Natural killer cell (primary cell): ENCODE measurements around the gene KREMEN1. TPM values are rescaled to one million over a fixed set of nuclear protein-coding genes. Genes with fewer than 3 reads are reported as not detected.

Experiments
- ATAC-seq, 3 donors: fragments of 150-1000 bp in 2 of 3; fragments of 200-7000 bp in 1 of 3; cut with Tn5 transposase; 1 replicate in 1 of 3; 2 replicates in 2 of 3; pipeline ENCODE4 v1.10.0; 2021; ENCODE audit warnings: mild to moderate bottlenecking in 2 of 3, moderate library complexity in 2 of 3
- DNase-seq, 2 donors: peaks; one replicate each; pipeline versions ENCODE4 v3.0.0 to v3.0.0-alpha.2; 2013 to 2021; ENCODE audit warnings: mixed read lengths in 1 of 2
- H3K27ac ChIP-seq: one replicate; pipeline ENCODE4 v1.5.1; 2013; ENCODE audit warnings: mild to moderate bottlenecking, low read length
- H3K27me3 ChIP-seq: one replicate; pipeline ENCODE4 v1.6.1; 2013; ENCODE audit warnings: low read length; ENCODE audit not compliant: control insufficient read depth, insufficient read depth
- H3K36me3 ChIP-seq: one replicate; pipeline ENCODE4 v1.6.1; 2013; ENCODE audit warnings: low read length; ENCODE audit not compliant: control insufficient read depth, insufficient read depth
- H3K4me1 ChIP-seq: one replicate; pipeline ENCODE4 v1.6.1; 2013; ENCODE audit warnings: low read length; ENCODE audit not compliant: control insufficient read depth, insufficient read depth
- H3K4me3 ChIP-seq: one replicate; pipeline ENCODE4 v1.5.1; 2013; ENCODE audit warnings: low read length
- H3K9me3 ChIP-seq: one replicate; pipeline ENCODE4 v1.6.1; 2013; ENCODE audit warnings: low read length; ENCODE audit not compliant: control insufficient read depth, insufficient read depth
- H3K27ac Mint-ChIP-seq, 2 donors: one replicate each; pipeline ENCODE4 v1.8.0; 2022; ENCODE audit warnings: mild to moderate bottlenecking in 2 of 2, mixed read lengths in 2 of 2, moderate library complexity in 1 of 2
- H3K27me3 Mint-ChIP-seq, 2 donors: one replicate each; pipeline ENCODE4 v1.8.0; 2022; ENCODE audit warnings: low read depth in 2 of 2, mixed read lengths in 2 of 2
- H3K36me3 Mint-ChIP-seq: one replicate; pipeline ENCODE4 v1.8.0; 2022; ENCODE audit warnings: mixed read lengths
- H3K4me1 Mint-ChIP-seq, 2 donors: one replicate each; pipeline ENCODE4 v1.8.0; 2022; ENCODE audit warnings: mixed read lengths in 2 of 2
- H3K4me3 Mint-ChIP-seq: one replicate; pipeline ENCODE4 v1.8.0; 2022; ENCODE audit warnings: mild to moderate bottlenecking, moderate library complexity, mixed read lengths
- H3K9me3 Mint-ChIP-seq, 2 donors: one replicate each; pipeline ENCODE4 v1.8.0; 2022; ENCODE audit warnings: mixed read lengths in 2 of 2
- CTCF ChIP-seq: fragments of 200-600 bp; IDR thresholded peaks from one replicate; pipeline ENCODE4 v1.8.0; 2022; ENCODE audit warnings: antibody characterized with exemption
- WGBS: methylation state at CpG from one replicate; pipeline ENCODE4 v1.1.7; 2013; ENCODE audit warnings: missing lambda C conversion rate; ENCODE audit not compliant: insufficient coverage; 5-methylcytosine and 5-hydroxymethylcytosine counted together
- intact Hi-C: fragments of 100-400 bp; cut with micrococcal nuclease; formaldehyde crosslinking; loops from one replicate; pipeline ENCODE4 v1.14.2; 2022
- total RNA-seq, 4 donors: library from RNA; stranded (reverse); fragments of 120-200 nt in 1 of 4; gene quantifications; one replicate each; pipeline versions ENCODE4 v1.2.3 to v1.2.4, GENCODE V29; 2013 to 2022

Gene KREMEN1
- total RNA-seq, 3 donors from 2014 or later (not counting 1 experiment from before 2014, with no cell fraction given) = 0.23 TPM; not detected in 2

- H3K27ac ChIP-seq = no peak overlapping the region
- DNase-seq (no peak), ATAC-seq (no peak)
- Mint-ChIP-seq H3K27me3 (peaks cover 2 to 6% of the 10 kb centered on the region in 2 donors), H3K4me3 (no peak overlapping the region), H3K36me3 (no peaks in the 10 kb centered on the region), H3K4me1 (no peaks in the 10 kb centered on the region), H3K9me3 (no peaks in the 10 kb centered on the region), H3K27ac (no peak overlapping the region)
- no peaks in the 10 kb centered on the region for H3K27me3 ChIP-seq
- 88% methylated on average over 14 of the region's 14 CpGs for WGBS
- intact Hi-C loops = no loop called here
- H3K4me1 ChIP-seq = no peaks in the 10 kb centered on the region
- no peak for TF ChIP-seq CTCF
- H3K36me3 ChIP-seq = no peaks in the 10 kb centered on the region
- H3K9me3 ChIP-seq = no peaks in the 10 kb centered on the region
- H3K4me3 ChIP-seq = no peak overlapping the region
Measured at GRCh38 chr22:29144786-29145160, 71.9 kb downstream of the KREMEN1 start.

- no peak overlapping the region for H3K4me3 ChIP-seq
- WGBS = 75% methylated on average over 27 of the region's 27 CpGs
- DNase-seq = no peak
- no peak for ATAC-seq
- H3K36me3 ChIP-seq = no peaks in the 10 kb centered on the region
- H3K4me1 Mint-ChIP-seq = no peaks in the 10 kb centered on the region
- no peaks in the 10 kb centered on the region for H3K27me3 ChIP-seq
- no peak overlapping the region for H3K27ac ChIP-seq
- no peak for TF ChIP-seq CTCF
- no peaks in the 10 kb centered on the region for H3K9me3 ChIP-seq
- no peaks in the 10 kb centered on the region for H3K36me3 Mint-ChIP-seq
- H3K4me3 Mint-ChIP-seq = no peak overlapping the region
- intact Hi-C loops = no loop called here
- no peak overlapping the region for H3K27ac Mint-ChIP-seq
- H3K27me3 Mint-ChIP-seq = peaks cover 2 to 6% of the 10 kb centered on the region in 2 donors
- no peaks in the 10 kb centered on the region for H3K9me3 Mint-ChIP-seq
- H3K4me1 ChIP-seq = no peaks in the 10 kb centered on the region
Measured at GRCh38 chr22:29145321-29146072, 72.7 kb downstream of the KREMEN1 start.

GRCh38 chr22:29146091-29146560 is 73.3 kb downstream of the KREMEN1 start:
- intact Hi-C loops = no loop called here
- H3K36me3 ChIP-seq = no peaks in the 10 kb centered on the region
- H3K9me3 ChIP-seq = no peaks in the 10 kb centered on the region
- no peaks in the 10 kb centered on the region for H3K27me3 ChIP-seq
- Mint-ChIP-seq H3K36me3 (no peaks in the 10 kb centered on the region), H3K9me3 (no peaks in the 10 kb centered on the region), H3K4me3 (no peak overlapping the region), H3K27ac (no peak overlapping the region), H3K27me3 (peaks cover 2 to 6% of the 10 kb centered on the region in 2 donors), H3K4me1 (no peaks in the 10 kb centered on the region)
- no peak overlapping the region for H3K27ac ChIP-seq
- ATAC-seq (no peak), DNase-seq (no peak)
- 83% methylated on average over 14 of the region's 14 CpGs for WGBS
- no peaks in the 10 kb centered on the region for H3K4me1 ChIP-seq
- TF ChIP-seq CTCF = no peak
- no peak overlapping the region for H3K4me3 ChIP-seq

GRCh38 chr22:29146771-29147170 is 73.9 kb downstream of the KREMEN1 start:
- intact Hi-C loops = no loop called here
- peaks cover 3 to 7% of the 10 kb centered on the region in 2 donors for H3K27me3 Mint-ChIP-seq

More at GRCh38 chr22:29146771-29147170, 73.9 kb downstream of the KREMEN1 start:
- WGBS = 90% methylated on average over 9 of the region's 9 CpGs
- ATAC-seq (no peak), DNase-seq (no peak)
- H3K9me3 ChIP-seq = no peaks in the 10 kb centered on the region
- no peak overlapping the region for H3K27ac Mint-ChIP-seq
- H3K9me3 Mint-ChIP-seq = no peaks in the 10 kb centered on the region
- H3K4me3 Mint-ChIP-seq = no peak overlapping the region
- H3K4me1 Mint-ChIP-seq = no peaks in the 10 kb centered on the region
- H3K27ac ChIP-seq = no peak overlapping the region
- no peaks in the 10 kb centered on the region for H3K36me3 Mint-ChIP-seq
- no peaks in the 10 kb centered on the region for H3K4me1 ChIP-seq
- no peaks in the 10 kb centered on the region for H3K36me3 ChIP-seq
- no peak for TF ChIP-seq CTCF
- no peak overlapping the region for H3K4me3 ChIP-seq
- H3K27me3 ChIP-seq = no peaks in the 10 kb centered on the region
